Dendritic cell treated with granulocyte-macrophage colony-stimulating factor and Interleukin-4, amounts not matched to agents 40 ng/mL and 50 ng/mL, for 4 days (primary cell): ENCODE measurements around the gene ANP32A.
"Not testable (repeated sequence)": the region's sequence is repeated elsewhere in the genome, so short reads cannot be mapped to it uniquely, and the experiment has no call there.

Source experiments
- H3K27ac Mint-ChIP-seq: one replicate; pipeline ENCODE4 v1.8.0; 2022; ENCODE audit warnings: mild to moderate bottlenecking, mixed read lengths
- H3K27me3 Mint-ChIP-seq: one replicate; pipeline ENCODE4 v1.8.0; 2022; ENCODE audit warnings: mild to moderate bottlenecking, mixed read lengths
- H3K36me3 Mint-ChIP-seq: one replicate; pipeline ENCODE4 v1.8.0; 2022; ENCODE audit warnings: low read depth, mixed read lengths
- H3K4me1 Mint-ChIP-seq: one replicate; pipeline ENCODE4 v1.8.0; 2022; ENCODE audit warnings: low read depth, mixed read lengths
- H3K4me3 Mint-ChIP-seq: one replicate; pipeline ENCODE4 v1.8.0; 2022; ENCODE audit warnings: mild to moderate bottlenecking, moderate library complexity, mixed read lengths
- H3K9me3 Mint-ChIP-seq: one replicate; pipeline ENCODE4 v1.8.0; 2022; ENCODE audit warnings: mixed read lengths
- intact Hi-C: fragments of 100-400 bp; cut with micrococcal nuclease; formaldehyde crosslinking; loops from one replicate; pipeline ENCODE4 v1.15.0; 2022

Gene ANP32A

DNA sequence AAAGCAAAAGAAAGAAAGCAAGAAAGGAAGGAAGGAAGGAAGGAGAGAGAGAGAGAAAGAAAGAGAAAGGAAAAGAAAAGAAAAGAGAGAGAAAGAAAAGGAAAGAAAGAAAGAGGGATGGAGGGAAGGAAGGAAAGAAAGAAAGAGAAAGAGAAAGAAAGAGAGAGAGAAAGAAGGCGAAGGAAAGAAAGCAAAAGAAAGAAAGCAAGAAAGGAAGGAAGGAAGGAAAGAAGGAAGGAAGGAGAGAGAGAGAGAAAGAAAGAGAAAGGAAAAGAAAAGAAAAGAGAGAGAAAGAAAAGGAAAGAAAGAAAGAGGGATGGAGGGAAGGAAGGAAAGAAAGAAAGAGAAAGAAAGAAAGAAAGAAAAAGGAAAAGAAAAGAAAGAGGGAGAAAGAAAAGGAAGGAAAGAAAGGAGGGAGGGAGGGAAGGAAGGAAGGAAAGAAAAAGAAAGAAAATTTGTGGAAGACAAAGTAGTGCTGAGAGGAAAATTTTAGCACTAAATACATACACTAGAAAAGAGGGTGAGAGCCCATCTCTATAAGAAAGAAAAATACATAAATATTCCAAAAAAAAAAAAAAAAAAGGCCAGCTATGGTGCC is 60.6 kb downstream of the ANP32A start:
- intact Hi-C loops, H3K27me3 Mint-ChIP-seq, H3K9me3 Mint-ChIP-seq, H3K27ac Mint-ChIP-seq, H3K4me1 Mint-ChIP-seq, H3K4me3 Mint-ChIP-seq, H3K36me3 Mint-ChIP-seq: not testable (repeated sequence)

DNA sequence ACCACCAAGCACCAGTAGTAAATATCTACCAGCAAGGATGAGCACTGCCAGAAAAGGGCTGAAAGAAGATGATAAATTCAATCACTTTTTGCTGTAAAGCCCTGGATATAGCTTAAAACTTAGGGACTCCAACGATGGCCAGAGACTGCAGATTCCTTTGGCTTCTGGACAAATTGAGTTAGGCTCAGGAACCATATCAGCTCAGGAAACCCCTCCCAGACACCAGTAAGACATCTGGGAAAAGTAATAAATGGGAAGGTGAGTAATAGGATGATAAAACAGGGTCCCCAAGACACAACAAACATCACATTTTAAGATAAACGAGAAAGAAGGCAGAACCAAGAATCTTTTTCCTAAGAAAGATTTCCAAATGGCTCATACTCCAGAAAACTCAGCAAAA is 65.0 kb downstream of the ANP32A start:
- intact Hi-C loops: no loop called here
- H3K27ac Mint-ChIP-seq: no peak overlapping the region
- no peaks in the 10 kb centered on the region for H3K36me3 Mint-ChIP-seq
- H3K4me3 Mint-ChIP-seq: no peak overlapping the region
- H3K9me3 Mint-ChIP-seq: no peaks in the 10 kb centered on the region
- H3K27me3 Mint-ChIP-seq: peaks cover 9% of the 10 kb centered on the region
- H3K4me1 Mint-ChIP-seq: peaks cover 17% of the 10 kb centered on the region

DNA sequence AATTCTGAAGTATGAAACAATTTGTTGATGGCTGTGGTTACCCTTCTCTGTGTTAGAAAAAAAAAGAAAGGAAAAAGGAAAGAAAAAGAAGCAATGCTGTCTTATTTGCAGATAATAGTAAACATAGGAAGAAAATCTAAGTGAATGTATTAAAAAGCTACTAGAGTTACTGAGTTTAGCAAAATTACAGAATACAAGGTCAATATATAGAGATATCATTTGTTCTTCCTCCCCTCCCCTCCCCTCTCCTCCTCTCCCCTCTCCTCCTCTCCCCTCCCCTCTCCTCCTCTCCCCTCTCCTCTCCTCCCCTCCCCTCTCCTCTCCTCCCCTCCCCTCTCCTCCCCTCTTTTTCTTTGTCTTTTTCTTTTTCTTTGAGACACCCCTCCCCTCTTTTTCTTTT is 69.1 kb downstream of the ANP32A start:
- Mint-ChIP-seq H3K4me1 (peaks cover 17% of the 10 kb centered on the region), H3K27me3 (peaks cover 3% of the 10 kb centered on the region), H3K9me3 (peaks cover 12% of the 10 kb centered on the region), H3K27ac (peak overlapping the region; percentile 22), H3K4me3 (no peak overlapping the region), H3K36me3 (no peaks in the 10 kb centered on the region)
- intact Hi-C loops: no loop called here

DNA sequence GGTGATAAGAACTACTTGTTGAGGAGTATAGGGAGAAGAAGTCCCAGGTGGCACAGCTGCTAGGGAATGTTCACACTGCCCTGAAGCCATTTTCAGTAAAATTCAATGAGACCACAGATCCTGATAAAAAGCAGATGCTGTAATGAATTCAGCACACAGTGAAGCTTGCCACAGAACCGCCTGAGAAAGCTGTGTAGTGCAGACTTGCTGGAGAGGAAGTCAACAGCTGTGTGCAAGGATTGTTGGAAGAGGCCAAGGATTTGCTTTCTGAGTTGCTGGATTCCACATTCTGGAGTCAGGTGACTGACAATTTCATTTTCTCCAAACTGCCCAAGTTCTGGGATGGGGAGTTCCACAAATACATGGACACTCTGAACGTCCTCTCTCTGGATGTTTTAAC is 70.9 kb downstream of the ANP32A start:
- peaks cover 7% of the 10 kb centered on the region for H3K4me1 Mint-ChIP-seq
- no peak overlapping the region for H3K27ac Mint-ChIP-seq
- no peaks in the 10 kb centered on the region for H3K36me3 Mint-ChIP-seq
- intact Hi-C loops: no loop called here
- H3K9me3 Mint-ChIP-seq: peaks cover 12% of the 10 kb centered on the region
- peaks cover 5% of the 10 kb centered on the region for H3K27me3 Mint-ChIP-seq
- H3K4me3 Mint-ChIP-seq: no peak overlapping the region

DNA sequence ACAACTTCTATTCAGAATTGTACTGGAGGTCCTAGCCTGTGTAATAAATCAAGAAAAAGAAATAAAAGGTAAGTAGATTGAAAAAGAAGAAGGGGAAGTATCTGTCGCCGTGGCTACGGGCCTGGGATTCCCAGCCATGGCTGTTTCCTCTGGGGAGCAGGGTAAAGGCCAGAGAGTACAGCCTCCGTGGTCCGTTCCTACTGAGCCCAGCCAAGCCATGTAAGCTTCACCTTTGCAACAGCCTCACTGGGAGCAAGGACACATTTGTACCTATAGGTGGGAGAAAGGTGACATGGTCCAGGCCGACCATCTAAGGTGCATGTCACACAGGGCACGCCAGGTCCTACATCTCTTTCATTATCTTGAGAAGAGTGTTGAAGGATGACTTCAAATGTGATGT is 71.3 kb downstream of the ANP32A start:
- Mint-ChIP-seq H3K9me3 (peaks cover 12% of the 10 kb centered on the region), H3K36me3 (no peaks in the 10 kb centered on the region), H3K4me3 (no peak overlapping the region), H3K27ac (no peak overlapping the region), H3K27me3 (peaks cover 5% of the 10 kb centered on the region), H3K4me1 (peaks cover 5% of the 10 kb centered on the region)
- intact Hi-C loops: no loop called here

DNA sequence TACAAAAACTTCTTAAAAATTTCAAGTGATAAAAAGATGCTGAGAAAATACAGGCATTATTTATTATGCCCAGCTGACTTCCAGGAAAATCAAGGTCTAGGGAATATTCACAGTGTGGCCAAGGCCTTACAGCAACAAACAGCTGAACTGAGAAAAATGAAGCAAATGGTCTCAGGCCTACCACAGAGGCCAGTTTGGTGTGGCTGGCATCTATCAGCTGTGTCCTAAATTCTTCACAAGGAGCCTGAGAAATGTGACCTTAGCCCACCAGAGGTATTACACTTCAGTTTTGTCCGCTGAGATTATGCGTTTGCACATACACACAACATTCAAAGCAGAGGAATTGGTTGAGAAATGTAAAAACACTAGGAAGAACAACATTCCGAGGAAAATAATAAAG is 77.4 kb downstream of the ANP32A start:
- H3K9me3 Mint-ChIP-seq: no peaks in the 10 kb centered on the region
- H3K4me1 Mint-ChIP-seq: peaks cover 12% of the 10 kb centered on the region
- no peak overlapping the region for H3K4me3 Mint-ChIP-seq
- intact Hi-C loops: no loop called here
- no peaks in the 10 kb centered on the region for H3K36me3 Mint-ChIP-seq
- H3K27ac Mint-ChIP-seq: no peak overlapping the region
- peaks cover 5% of the 10 kb centered on the region for H3K27me3 Mint-ChIP-seq

DNA sequence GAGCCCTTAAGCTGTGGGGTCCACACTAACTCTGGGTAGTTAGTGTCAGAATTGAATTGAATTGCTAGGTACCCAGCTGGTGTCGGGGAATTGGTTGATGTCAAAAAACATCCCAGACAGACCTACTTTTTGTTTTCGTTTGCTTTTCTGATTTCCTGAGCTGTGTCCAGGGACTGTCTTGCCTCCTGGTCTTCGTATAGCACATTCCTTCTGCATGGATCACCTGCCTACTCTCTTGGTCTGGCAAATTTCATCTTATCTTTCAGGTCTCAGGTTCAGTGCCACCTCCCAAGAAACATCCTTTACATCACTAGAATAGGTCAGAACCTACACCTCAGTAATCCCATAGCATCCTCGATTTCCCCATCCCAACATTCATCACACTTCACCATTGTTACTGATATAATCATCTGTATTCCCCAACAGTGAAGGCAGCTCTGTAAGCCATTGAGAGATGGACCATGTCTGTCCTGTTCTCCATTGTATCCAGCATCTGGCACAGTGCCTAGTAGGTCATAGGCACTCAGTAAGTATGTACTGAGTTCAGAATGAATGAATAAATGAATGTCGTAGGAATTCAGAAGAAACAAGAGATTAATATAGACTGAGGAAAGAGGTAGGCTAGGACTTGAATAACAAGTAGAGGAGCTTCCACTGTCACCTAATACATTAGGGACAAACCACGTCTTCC is 81.2 kb downstream of the ANP32A start:
- intact Hi-C loops: no loop called here
- H3K9me3 Mint-ChIP-seq: no peaks in the 10 kb centered on the region
- H3K4me3 Mint-ChIP-seq: no peak overlapping the region
- peaks cover 12% of the 10 kb centered on the region for H3K4me1 Mint-ChIP-seq
- H3K36me3 Mint-ChIP-seq: no peaks in the 10 kb centered on the region
- H3K27me3 Mint-ChIP-seq: peaks cover 3% of the 10 kb centered on the region
- H3K27ac Mint-ChIP-seq: no peak overlapping the region

DNA sequence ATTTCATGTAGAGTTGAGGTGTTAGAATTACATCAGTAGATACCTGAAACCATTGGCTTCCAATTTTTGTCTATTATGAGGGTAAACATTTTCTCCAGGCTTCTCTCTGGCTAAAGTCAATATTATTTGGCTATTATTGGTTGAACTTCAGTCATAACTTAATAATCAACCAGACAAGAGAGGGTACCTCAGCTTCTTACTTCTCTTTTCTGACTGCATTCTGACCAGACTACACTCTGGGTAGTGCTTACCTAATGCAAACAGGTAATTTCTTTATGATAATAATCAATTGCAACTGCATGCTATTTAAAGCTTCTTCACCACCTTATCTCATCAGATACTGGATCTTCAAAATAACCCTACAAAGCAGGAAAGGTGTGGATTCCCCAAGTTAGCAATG is 85.1 kb downstream of the ANP32A start:
- H3K27me3 Mint-ChIP-seq: no peaks in the 10 kb centered on the region
- no peak overlapping the region for H3K27ac Mint-ChIP-seq
- intact Hi-C loops: no loop called here
- no peaks in the 10 kb centered on the region for H3K36me3 Mint-ChIP-seq
- no peaks in the 10 kb centered on the region for H3K9me3 Mint-ChIP-seq
- no peak overlapping the region for H3K4me3 Mint-ChIP-seq
- peaks cover 17% of the 10 kb centered on the region for H3K4me1 Mint-ChIP-seq

DNA sequence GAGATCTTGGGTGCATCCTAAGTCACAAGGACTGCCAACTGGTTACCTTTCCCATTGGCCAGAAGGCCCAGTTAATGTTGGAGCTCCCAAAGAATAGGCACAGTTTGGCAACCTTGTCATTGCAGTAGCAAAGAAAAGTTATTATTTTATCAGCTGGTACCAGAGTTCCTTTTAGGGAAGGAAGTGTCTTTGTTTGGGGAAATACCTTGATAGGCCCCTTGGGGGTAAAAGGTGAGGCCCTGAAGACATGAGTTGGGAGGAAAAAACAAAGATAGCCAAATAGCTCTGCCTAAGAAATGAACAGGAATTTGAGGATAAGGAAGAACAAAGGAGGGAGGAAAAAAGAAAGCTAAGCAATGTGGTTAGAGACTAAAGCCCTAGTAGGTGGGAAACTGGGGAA is 85.8 kb downstream of the ANP32A start:
- intact Hi-C loops: loop anchor here (5.0 kb wide), 1 partner anchor 92 kb away; no protein-coding TSS in a partner anchor
- H3K27ac Mint-ChIP-seq: no peak overlapping the region
- no peaks in the 10 kb centered on the region for H3K27me3 Mint-ChIP-seq
- H3K4me1 Mint-ChIP-seq: peaks cover 23% of the 10 kb centered on the region
- H3K4me3 Mint-ChIP-seq: no peak overlapping the region
- H3K36me3 Mint-ChIP-seq: no peaks in the 10 kb centered on the region
- no peaks in the 10 kb centered on the region for H3K9me3 Mint-ChIP-seq

DNA sequence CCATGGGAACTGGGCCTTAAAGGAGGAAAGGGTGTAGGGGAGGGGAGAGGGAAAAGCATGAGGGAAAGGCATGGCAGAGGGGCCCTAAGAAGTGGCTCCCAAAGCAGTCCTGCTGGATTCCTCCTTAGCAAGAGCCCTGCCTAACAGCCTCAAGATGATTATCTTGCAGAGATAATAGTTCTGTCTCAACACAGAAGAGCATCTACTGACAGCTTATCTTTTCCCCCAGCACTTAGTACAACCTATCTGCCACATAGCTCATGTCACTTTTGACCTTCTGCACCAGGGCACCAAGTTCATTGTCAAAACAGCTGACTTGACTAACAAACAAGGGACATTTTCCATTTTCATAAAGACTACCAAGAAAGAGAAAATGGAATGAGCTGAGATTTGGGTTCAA is 86.3 kb downstream of the ANP32A start:
- Mint-ChIP-seq H3K36me3 (no peaks in the 10 kb centered on the region), H3K27me3 (no peaks in the 10 kb centered on the region), H3K27ac (no peak overlapping the region), H3K4me1 (peaks cover 23% of the 10 kb centered on the region), H3K4me3 (no peak overlapping the region), H3K9me3 (no peaks in the 10 kb centered on the region)
- intact Hi-C loops: loop anchor here (5.0 kb wide), 1 partner anchor 93 kb away; no protein-coding TSS in a partner anchor

DNA sequence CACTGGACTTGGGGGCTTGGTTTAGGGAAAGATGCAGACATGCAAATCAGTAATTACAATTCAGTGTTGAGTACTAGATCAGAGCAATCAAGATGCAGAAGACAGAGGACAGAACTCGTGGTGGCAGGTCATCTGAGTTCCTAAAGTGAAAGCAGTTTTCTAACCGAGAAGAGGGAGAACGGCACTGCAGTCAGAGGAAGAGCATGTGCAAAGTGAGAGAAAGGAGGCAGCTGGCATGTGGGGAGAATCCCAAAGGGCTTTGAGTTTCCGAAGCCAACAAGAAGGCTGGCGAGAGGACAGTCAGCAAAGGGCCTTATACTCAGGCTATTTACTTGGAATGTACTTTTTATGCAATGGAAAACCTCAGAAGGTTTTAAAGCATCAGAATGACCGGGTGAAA is 87.0 kb downstream of the ANP32A start:
- H3K36me3 Mint-ChIP-seq: no peaks in the 10 kb centered on the region
- intact Hi-C loops: loop anchor here (5.0 kb wide), 1 partner anchor 94 kb away; no protein-coding TSS in a partner anchor
- no peaks in the 10 kb centered on the region for H3K27me3 Mint-ChIP-seq
- H3K4me1 Mint-ChIP-seq: peaks cover 23% of the 10 kb centered on the region
- H3K27ac Mint-ChIP-seq: no peak overlapping the region
- no peak overlapping the region for H3K4me3 Mint-ChIP-seq
- no peaks in the 10 kb centered on the region for H3K9me3 Mint-ChIP-seq

DNA sequence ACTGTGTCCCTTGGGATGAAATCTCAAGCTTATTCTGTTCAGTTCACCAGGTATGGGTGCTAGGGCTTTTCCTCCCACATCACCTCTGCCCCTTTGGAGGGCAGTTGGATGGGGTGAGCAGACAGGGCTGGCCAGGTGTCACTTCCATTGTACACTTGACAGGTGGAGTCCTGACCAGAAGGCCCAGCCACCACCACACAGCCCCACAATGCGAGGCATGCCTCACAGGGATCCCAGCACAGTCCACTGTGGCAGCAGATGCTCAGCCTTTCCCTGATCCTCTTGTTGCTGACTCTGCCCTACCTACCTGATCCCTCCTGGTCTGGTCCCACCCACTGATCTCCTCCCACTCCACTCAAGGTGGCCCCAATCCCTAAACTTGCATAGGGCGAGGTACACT is 88.2 kb downstream of the ANP32A start:
- peaks cover 23% of the 10 kb centered on the region for H3K4me1 Mint-ChIP-seq
- intact Hi-C loops: loop anchor here (5.0 kb wide), 1 partner anchor 95 kb away; no protein-coding TSS in a partner anchor

DNA sequence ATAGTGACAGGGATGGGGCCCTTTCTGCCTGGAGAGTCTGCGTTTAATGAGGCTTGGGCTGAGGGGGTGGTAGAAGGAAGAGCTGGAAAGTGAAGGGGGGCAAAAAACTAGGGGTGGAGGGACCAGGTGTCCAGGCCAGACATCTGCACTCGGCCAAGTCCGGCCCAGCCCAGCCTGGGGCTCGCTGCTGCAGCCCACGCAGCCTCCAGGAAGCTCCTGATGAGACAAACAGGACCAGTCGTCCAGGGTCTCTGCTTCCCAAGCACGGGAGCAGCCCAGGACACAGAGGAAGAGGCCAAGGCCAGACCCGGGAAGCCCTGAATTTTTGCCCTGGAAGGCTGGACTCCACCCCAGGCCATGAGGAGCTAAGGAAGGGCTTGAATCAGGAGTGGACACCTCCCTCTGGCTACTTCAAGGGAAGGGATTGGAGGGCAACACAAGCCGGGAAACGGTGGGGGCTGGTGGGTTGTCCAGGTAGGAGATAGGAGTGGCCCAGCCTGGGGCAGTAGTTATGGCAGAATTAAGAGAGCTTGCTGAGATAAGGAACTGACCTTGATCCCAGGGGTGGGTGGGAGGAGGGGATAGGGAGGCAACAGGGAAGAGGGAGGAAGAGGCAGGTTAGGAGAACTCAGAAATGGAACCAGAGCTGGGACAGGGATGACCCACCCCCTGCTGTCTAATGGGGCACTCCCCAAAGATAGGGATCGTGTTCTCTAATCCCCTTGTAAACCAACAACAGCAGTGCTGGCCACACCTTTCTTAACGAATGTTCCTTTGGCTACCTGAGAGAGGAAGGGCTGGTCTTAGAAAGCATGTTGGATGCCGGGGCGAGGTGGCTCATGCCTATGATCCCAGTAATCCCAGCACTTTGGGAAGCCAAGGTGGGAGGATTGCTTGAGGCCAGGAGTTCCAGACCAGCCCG is 89.5 kb downstream of the ANP32A start:
- H3K4me1 Mint-ChIP-seq: peaks cover 23% of the 10 kb centered on the region
- peaks cover 2% of the 10 kb centered on the region for H3K27me3 Mint-ChIP-seq
- intact Hi-C loops: loop anchor here (1.0 to 5.0 kb wide), 2 partner anchors 96 to 144 kb away; no protein-coding TSS in a partner anchor
- H3K27ac Mint-ChIP-seq: no peak overlapping the region
- no peaks in the 10 kb centered on the region for H3K9me3 Mint-ChIP-seq
- H3K4me3 Mint-ChIP-seq: no peak overlapping the region
- no peaks in the 10 kb centered on the region for H3K36me3 Mint-ChIP-seq

More for the DNA sequence above, 88.2 kb downstream of the ANP32A start:
- no peak overlapping the region for H3K4me3 Mint-ChIP-seq
- no peaks in the 10 kb centered on the region for H3K27me3 Mint-ChIP-seq
- H3K36me3 Mint-ChIP-seq: no peaks in the 10 kb centered on the region
- no peaks in the 10 kb centered on the region for H3K9me3 Mint-ChIP-seq
- H3K27ac Mint-ChIP-seq: no peak overlapping the region

DNA sequence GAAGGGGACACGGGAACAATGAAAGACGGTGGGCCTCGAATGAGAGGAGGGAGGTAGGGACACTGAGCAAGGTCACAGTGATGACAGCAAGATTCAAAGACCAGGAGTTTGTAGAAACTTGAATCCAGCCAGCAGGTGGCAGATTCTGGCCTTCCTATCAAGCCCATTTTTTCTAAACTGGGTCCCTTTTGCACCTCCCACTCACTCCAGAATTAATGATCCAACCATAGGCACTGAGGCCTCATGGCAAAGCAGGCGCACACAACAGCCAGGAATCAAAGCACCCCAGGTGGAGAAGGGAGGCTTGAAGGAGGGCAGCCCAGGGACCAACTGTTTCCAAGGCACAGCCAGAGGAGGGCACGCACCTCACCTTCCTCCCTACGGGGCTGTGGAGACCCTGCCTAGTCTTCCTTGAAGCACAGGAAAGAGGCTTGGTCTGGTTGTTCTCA is 90.2 kb downstream of the ANP32A start:
- Mint-ChIP-seq H3K36me3 (no peaks in the 10 kb centered on the region), H3K27ac (no peak overlapping the region), H3K27me3 (peaks cover 2% of the 10 kb centered on the region), H3K4me1 (peaks cover 23% of the 10 kb centered on the region), H3K4me3 (no peak overlapping the region), H3K9me3 (no peaks in the 10 kb centered on the region)
- intact Hi-C loops: loop anchor here (1.0 to 5.0 kb wide), 2 partner anchors 97 to 145 kb away; no protein-coding TSS in a partner anchor
